Stimulated activated CD4-positive, alpha-beta T cell treated with anti-CD3 and anti-CD28 coated beads, Interleukin-4, amount 100 ng/mL, for 1 hour (primary cell): ENCODE results near the gene PAOX.
"Not testable (repeated sequence)": the region's sequence is repeated elsewhere in the genome, so short reads cannot be mapped to it uniquely, and the experiment has no call there.

Experiments used
- DNase-seq: peaks from one replicate; pipeline ENCODE4 v3.0.0-alpha.2; 2020

Gene PAOX

DNA sequence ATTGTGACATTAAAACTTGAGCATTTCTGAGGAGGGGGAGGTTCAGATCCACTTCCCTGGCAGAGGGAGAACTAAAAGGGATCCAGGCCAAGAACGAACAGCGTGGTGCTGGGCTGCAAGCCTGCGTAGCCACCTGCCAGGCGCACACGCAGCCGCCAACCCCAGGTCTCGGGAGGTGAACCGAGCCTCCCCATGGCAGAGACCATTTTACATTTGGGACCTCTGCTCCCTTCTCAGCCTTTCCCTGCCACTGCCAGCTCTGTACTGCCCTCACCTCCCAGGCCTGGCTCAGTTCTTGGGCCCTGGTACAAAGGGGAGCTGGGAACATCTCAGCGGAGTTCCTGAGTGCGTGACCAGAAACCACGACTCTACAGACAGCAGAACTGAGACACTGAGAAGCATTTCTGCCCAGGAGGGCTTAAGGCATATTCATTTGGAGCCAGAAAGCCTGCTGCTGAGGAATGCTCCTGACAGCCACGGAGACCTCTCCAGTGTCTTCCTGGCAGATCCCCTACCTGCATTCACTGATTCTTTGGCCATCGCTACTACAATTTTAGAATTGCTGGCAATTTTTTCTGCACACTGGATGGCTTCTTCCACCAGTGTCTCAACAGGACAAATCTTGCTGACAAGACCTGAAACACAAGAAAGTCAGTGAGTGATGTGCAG lies 13.5 kb upstream of the PAOX start:
- DNase-seq = no peak

- no peak for DNase-seq
Measured at GRCh38 chr10:133366130-133366478, 13.0 kb upstream of the PAOX start.

GRCh38 chr10:133366751-133367150 lies 12.3 kb upstream of the PAOX start:
- no peak for DNase-seq

- DNase-seq = not testable (repeated sequence)
Measured at GRCh38 chr10:133367461-133367860, 11.6 kb upstream of the PAOX start.

GRCh38 chr10:133368153-133368552 lies 10.9 kb upstream of the PAOX start:
- no peak for DNase-seq

- DNase-seq = no peak
Measured at GRCh38 chr10:133370030-133370786, 8.9 kb upstream of the PAOX start.

GRCh38 chr10:133372507-133372906 lies 6.6 kb upstream of the PAOX start:
- no peak for DNase-seq

- peak; percentile 96 for DNase-seq
Measured at GRCh38 chr10:133373174-133374090, 5.6 kb upstream of the PAOX start, which contains the start of gene ECHS1. TSS of gene ECHS1 (minus strand) at chr10:133373354. CDS start at chr10:133373333, 21 bp downstream.

DNA sequence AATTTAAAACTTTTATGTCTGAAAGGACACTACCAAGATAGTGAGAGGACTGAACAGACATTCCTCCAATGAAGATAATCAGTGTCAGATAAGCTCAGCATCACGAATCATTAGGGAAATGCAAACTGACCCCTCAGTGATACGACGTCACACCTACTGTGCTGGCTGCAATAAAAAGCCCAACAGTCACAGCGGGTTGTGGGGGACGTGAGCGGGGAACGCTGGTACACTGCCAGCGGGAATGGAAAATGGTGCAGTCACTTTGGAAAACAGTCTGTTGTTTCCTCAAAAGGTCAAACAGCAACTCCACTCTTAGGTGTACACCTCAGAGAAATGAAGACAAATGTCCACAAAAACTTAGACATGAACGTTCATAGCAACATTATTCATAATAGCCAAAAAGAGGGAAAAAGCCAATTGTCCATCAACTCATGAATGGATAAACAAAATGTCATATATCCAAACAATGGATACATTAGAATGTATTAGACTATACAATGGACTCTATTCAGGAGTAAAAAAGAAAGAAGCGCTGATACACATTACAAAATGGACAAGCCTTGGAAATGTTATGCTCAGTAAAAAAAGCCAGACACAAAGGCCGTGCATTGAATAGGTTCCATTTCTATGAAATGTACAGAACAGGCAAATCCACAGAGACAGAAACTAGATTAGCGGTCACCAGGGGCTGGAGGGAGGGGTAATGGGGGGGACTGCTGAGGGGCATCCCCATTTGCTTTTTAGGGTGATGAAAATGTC lies 3.5 kb upstream of the PAOX start:
- no peak for DNase-seq

- DNase-seq = not testable (repeated sequence)
Measured at GRCh38 chr10:133376183-133376582, 2.9 kb upstream of the PAOX start.

GRCh38 chr10:133377025-133377817 lies 1.8 kb upstream of the PAOX start:
- no peak for DNase-seq

GRCh38 chr10:133377818-133378250 lies 1.2 kb upstream of the PAOX start:
- no peak for DNase-seq

GRCh38 chr10:133378251-133379096 lies 588 bp upstream of the PAOX start:
- peak; percentile 65 for DNase-seq

GRCh38 chr10:133379801-133380666 lies 972 bp downstream of the PAOX start:
- DNase-seq = no peak

GRCh38 chr10:133381036-133381435 lies 2.0 kb downstream of the PAOX start:
- DNase-seq = no peak

- DNase-seq = no peak
Measured at GRCh38 chr10:133383551-133383950, 4.5 kb downstream of the PAOX start.

DNA sequence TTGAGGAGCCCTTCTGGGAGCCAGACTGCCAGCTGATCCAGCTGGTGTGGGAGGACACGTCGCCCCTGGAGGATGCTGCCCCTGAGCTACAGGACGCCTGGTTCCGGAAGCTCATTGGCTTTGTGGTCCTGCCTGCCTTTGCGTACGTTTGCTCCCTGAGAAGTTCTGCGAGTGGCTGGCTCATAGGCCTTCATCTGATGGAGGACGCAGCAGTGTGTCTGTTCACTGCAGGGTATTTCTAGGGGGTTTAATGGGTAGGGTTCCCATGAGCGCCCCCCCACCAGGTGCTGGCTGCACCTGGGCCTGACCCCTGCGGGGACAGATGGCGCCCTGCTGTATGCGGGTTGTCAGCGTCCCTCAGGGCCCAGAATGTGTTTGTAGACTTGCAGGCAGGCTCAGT lies 5.0 kb downstream of the PAOX start:
- DNase-seq = no peak

DNA sequence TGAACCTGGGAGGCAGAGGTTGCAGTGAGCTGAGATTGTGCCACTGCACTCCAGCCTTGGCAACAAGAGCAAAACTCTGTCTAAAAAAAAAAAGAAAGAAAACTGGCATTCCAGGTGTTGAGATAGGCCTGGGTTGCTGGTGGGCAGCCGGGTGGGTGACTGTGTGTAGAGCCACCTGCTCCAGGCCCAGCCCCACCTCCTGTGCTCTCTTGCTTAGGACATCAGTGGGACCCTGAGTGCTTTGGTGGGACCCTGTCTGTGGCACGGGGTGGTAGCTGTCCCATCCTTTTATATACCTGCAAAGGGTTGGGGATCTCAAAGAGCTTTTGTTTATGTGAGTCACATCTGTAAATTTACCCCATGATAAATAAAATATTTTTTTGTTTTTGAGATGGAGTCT lies 6.2 kb downstream of the PAOX start:
- DNase-seq = no peak

GRCh38 chr10:133386951-133387350 lies 7.9 kb downstream of the PAOX start:
- DNase-seq = not testable (repeated sequence)
